Endothelial cell of umbilical vein (primary cell): ENCODE results near the gene ZFYVE9. TPM values are rescaled to one million over a fixed set of nuclear protein-coding genes. Genes with fewer than 3 reads are reported as not detected.
A peak's percentile ranks its signal among the peaks of the same experiment; 100 is the strongest.

Source experiments
- BruUV-seq: library from RNA; stranded (reverse); fragments of 400-500 nt; replicated peaks from 2 replicates; lab custom pipeline; 2021; lab: Mats Ljungman, UMichigan
- CTCF ChIA-PET: fragments of 300-600, 350-600 bp; sonication (Branson Sonifier 250); formaldehyde crosslinking; loops from one replicate; lab custom pipeline; 2021; ENCODE audit warnings: antibody characterized with exemption, inconsistent platforms; lab: Charles Lee
- POLR2A ChIA-PET: fragments of 300-600, 350-600 bp; sonication (Branson Sonifier 250); formaldehyde crosslinking; loops from one replicate; lab custom pipeline; 2021; ENCODE audit warnings: antibody characterized with exemption, inconsistent platforms; lab: Charles Lee
- DNase-seq: peaks from one replicate; pipeline ENCODE4 v3.0.0-alpha.2; 2011; ENCODE audit warnings: low read depth, low spot score
- FAIRE-seq: peaks from 2 replicates; lab custom pipeline; 2011; peaks lifted over from hg19 to GRCh38; lab: Jason Lieb, UNC
- H2AFZ ChIP-seq: 2 replicates; pipeline ENCODE4 v1.6.0; 2012; ENCODE audit warnings: low read depth, low read length, control low read depth, inconsistent platforms
- H3K27ac ChIP-seq: 2 replicates; pipeline ENCODE4 v1.5.1; 2011; ENCODE audit warnings: low read depth, mild to moderate bottlenecking, control low read depth, low read length, moderate library complexity; ENCODE audit not compliant: insufficient read depth
- H3K27me3 ChIP-seq, 2 experiments: 2 replicates each; pipeline versions ENCODE4 v1.6.0 to v1.6.1; 2011; ENCODE audit warnings: low read length in 2 of 2, mixed read lengths in 1 of 2; ENCODE audit not compliant: control insufficient read depth in 2 of 2, insufficient read depth in 2 of 2
- H3K36me3 ChIP-seq, 2 experiments: 2 replicates in 1 of 2; 3 replicates in 1 of 2; pipeline ENCODE4 v1.5.1; 2011; ENCODE audit warnings: low read length in 2 of 2, mild to moderate bottlenecking in 1 of 2, moderate library complexity in 1 of 2; ENCODE audit not compliant: control insufficient read depth in 2 of 2, insufficient read depth in 2 of 2; ENCODE audit errors: extremely low read depth in 1 of 2
- H3K4me1 ChIP-seq: 3 replicates; pipeline ENCODE4 v1.5.1; 2011; ENCODE audit warnings: mild to moderate bottlenecking, low read length; ENCODE audit not compliant: control insufficient read depth, insufficient read depth; ENCODE audit errors: extremely low read depth
- H3K4me2 ChIP-seq: 2 replicates; pipeline ENCODE4 v1.6.1; 2011; ENCODE audit warnings: low read length, control low read depth, mixed read lengths; ENCODE audit not compliant: insufficient read depth
- H3K4me3 ChIP-seq, 3 experiments: fragments of 200-600 bp in 1 of 3; sonication (generic), shearing (Covaris generic) in 1 of 3; replicated peaks in 1 of 3; 2 replicates each; pipeline ENCODE4 v1.5.1; 2011 to 2016; ENCODE audit warnings: control low read depth in 3 of 3, low read length in 3 of 3, mild to moderate bottlenecking in 2 of 3, inconsistent platforms in 1 of 3, low read depth in 1 of 3, moderate library complexity in 1 of 3; ENCODE audit not compliant: insufficient read depth in 1 of 3
- H3K79me2 ChIP-seq: 2 replicates; pipeline ENCODE4 v1.6.0; 2012; ENCODE audit warnings: low read length, inconsistent platforms; ENCODE audit not compliant: control insufficient read depth, insufficient read depth
- H3K9ac ChIP-seq: replicated peaks from 2 replicates; pipeline ENCODE3; 2011; ENCODE audit warnings: low read length, control low read depth; ENCODE audit not compliant: insufficient read depth; ENCODE audit errors: extremely low read depth
- H3K9me1 ChIP-seq: replicated peaks from 3 replicates; pipeline ENCODE4 v1.6.0; 2011; ENCODE audit warnings: mild to moderate bottlenecking, low read length; ENCODE audit not compliant: control insufficient read depth, insufficient read depth; ENCODE audit errors: extremely low read depth
- H3K9me3 ChIP-seq: replicated peaks from 2 replicates; pipeline ENCODE4 v1.5.1; 2012; ENCODE audit warnings: low read length, inconsistent platforms; ENCODE audit not compliant: control insufficient read depth, insufficient read depth
- H4K20me1 ChIP-seq: replicated peaks from 2 replicates; pipeline ENCODE3; 2011; ENCODE audit warnings: mild to moderate bottlenecking, low read length; ENCODE audit not compliant: control insufficient read depth, insufficient read depth; ENCODE audit errors: extremely low read depth
- CTCF ChIP-seq, 2 donors: IDR thresholded peaks; 1 replicate in 1 of 2; 2 replicates in 1 of 2; pipeline ENCODE4 v1.5.1; 2011; ENCODE audit warnings: low read length in 2 of 2, mild to moderate bottlenecking in 2 of 2, moderate library complexity in 2 of 2, control low read depth in 1 of 2, inconsistent platforms in 1 of 2, low read depth in 1 of 2; ENCODE audit not compliant: insufficient read depth in 1 of 2; ENCODE audit errors: extremely low read depth in 1 of 2
- EZH2 ChIP-seq: IDR thresholded peaks from 2 replicates; pipeline ENCODE4 v1.6.1; 2012; ENCODE audit warnings: borderline replicate concordance, low read depth, mild to moderate bottlenecking, moderate library complexity, low read length, inconsistent platforms; ENCODE audit not compliant: severe bottlenecking
- FOS ChIP-seq: IDR thresholded peaks from 2 replicates; pipeline ENCODE4 v1.6.1; 2011; ENCODE audit warnings: mild to moderate bottlenecking, low read length, moderate library complexity, borderline replicate concordance; ENCODE audit not compliant: insufficient read depth
- GATA2 ChIP-seq: IDR thresholded peaks from 2 replicates; pipeline ENCODE4 v1.7.0; 2011; ENCODE audit warnings: low read depth, mild to moderate bottlenecking, moderate library complexity, mixed read lengths, low read length; ENCODE audit not compliant: insufficient read length, insufficient read depth
- JUN ChIP-seq: IDR thresholded peaks from 2 replicates; pipeline ENCODE4 v1.6.1; 2011; ENCODE audit warnings: borderline replicate concordance, low read depth; ENCODE audit not compliant: insufficient read length, insufficient read depth
- MAX ChIP-seq: IDR thresholded peaks from 2 replicates; pipeline ENCODE4 v1.6.1; 2011; ENCODE audit not compliant: insufficient read depth, insufficient read length
- MYC ChIP-seq: IDR thresholded peaks from one replicate; pipeline ENCODE4 v1.6.1; 2011; ENCODE audit warnings: mild to moderate bottlenecking, low read depth, low read length
- POLR2A ChIP-seq: IDR thresholded peaks from 2 replicates; pipeline ENCODE4 v1.6.1; 2012; ENCODE audit warnings: low read depth, mild to moderate bottlenecking, control low read depth, low read length
- POLR2AphosphoS5 ChIP-seq: IDR thresholded peaks from 2 replicates; pipeline ENCODE4 v1.6.1; 2012; ENCODE audit warnings: low read depth, mild to moderate bottlenecking, control low read depth, low read length, moderate library complexity; ENCODE audit not compliant: insufficient read depth
- dilution Hi-C: fragments of 300-500 bp; cut with MboI; formaldehyde crosslinking; loops from one replicate; pipeline ENCODE4 v1.15.0; 2019; ENCODE audit warnings: low sequenced_read_pairs; ENCODE audit not compliant: extremely low pct_ligation_motif_present
- intact Hi-C: fragments of 100-400 bp; cut with micrococcal nuclease; formaldehyde crosslinking; loops from one replicate; pipeline ENCODE4 v1.10.0; 2022
- polyA plus RNA-seq, 4 experiments: library from polyadenylated mRNA; depleted of rRNA in 3 of 4; stranded (reverse) in 3 of 4; unstranded in 1 of 4; fragments of >200 nt; gene quantifications; 2 replicates each; pipeline versions ENCODE4 v1.2.1 to v1.2.3, GENCODE V29; 2011 to 2012; ENCODE audit warnings: missing spikeins in 1 of 4
- total RNA-seq: library from RNA; stranded (reverse); gene quantifications from 2 replicates; pipeline ENCODE4 v1.2.3, GENCODE V29; 2021

ZFYVE9 gene
- total and polyA plus RNA-seq, 2 donors (not counting 3 experiments of a cell fraction or from before 2014, with no cell fraction given): 4.1 to 16.8 TPM

GRCh38 chr1:52268372-52268771, 126.5 kb downstream of the ZFYVE9 start:
- no peaks in the 10 kb centered on the region for H3K9me3 ChIP-seq
- H3K9ac ChIP-seq: no peak overlapping the region
- dilution Hi-C loops: no loop called here
- peaks cover 11% of the 10 kb centered on the region for H3K4me1 ChIP-seq
- no TSS peak for BruUV-seq
- H3K27me3 ChIP-seq: no peaks in the 10 kb centered on the region
- no peak overlapping the region for H3K4me2 ChIP-seq
- TF ChIP-seq CTCF (IDR thresholded peaks at IDR 0.05; ENCODE audit: extremely low read depth in 1 of 2, insufficient read depth in 1 of 2, low read depth in 1 of 2, low read length in 2 of 2) (no peak), EZH2 (no peak), GATA2 (no peak), FOS (no peak), JUN (no peak), MAX (no peak), POLR2AphosphoS5 (no peak), MYC (no peak), POLR2A (no peak)
- H4K20me1 ChIP-seq: no peaks in the 10 kb centered on the region
- no peak overlapping the region for H2AFZ ChIP-seq
- no peak overlapping the region for H3K27ac ChIP-seq
- ChIA-PET CTCF (interaction anchor here (0.7 to 2.0 kb wide), 7 partner anchors 10 to 142 kb away, joined by 3 to 6 read pairs (median 3); no protein-coding TSS in a partner anchor), POLR2A (no interaction called here)
- H3K9me1 ChIP-seq: no peaks in the 10 kb centered on the region
- FAIRE-seq (peak; percentile 93), DNase-seq (peak; percentile 73)
- no peak overlapping the region for H3K4me3 ChIP-seq
- H3K36me3 ChIP-seq: no peaks in the 10 kb centered on the region
- no peaks in the 10 kb centered on the region for H3K79me2 ChIP-seq
- intact Hi-C loops: no loop called here
